ENCODE measurements around the gene TBL1X. TPM values are rescaled to one million over a fixed set of nuclear protein-coding genes. Genes with fewer than 3 reads are reported as not detected.

Gene TBL1X
- total and polyA plus RNA-seq, 2 donors: 6.8 to 11.5 TPM

GRCh38 chrX:9619133-9619532 is 154.3 kb downstream of the TBL1X start:
- DNase-seq (ENCODE audit: low read depth in 6 of 9, low spot score in 9 of 9): no peak
- no peaks in the 10 kb centered on the region for H3K36me3 ChIP-seq (ENCODE audit: control insufficient read depth in 2 of 2, insufficient read depth in 2 of 2, low read length in 1 of 2)
- H3K9me3 ChIP-seq (ENCODE audit: control insufficient read depth in 2 of 2, insufficient read depth in 1 of 2, low read length in 1 of 2): no peaks in the 10 kb centered on the region
- WGBS: 98% methylated on average over 5 of the region's 5 CpGs
- no peaks in the 10 kb centered on the region for H3K4me1 ChIP-seq (ENCODE audit: control insufficient read depth in 2 of 2, insufficient read depth in 2 of 2, low read length in 2 of 2)
- no peaks in the 10 kb centered on the region for H3K27me3 ChIP-seq (ENCODE audit: control insufficient read depth in 2 of 2, insufficient read depth in 1 of 2, low read length in 1 of 2)
- H3K27ac ChIP-seq (ENCODE audit: low read depth in 1 of 2, low read length in 1 of 2): no peak overlapping the region
- H3K4me3 ChIP-seq (ENCODE audit: low read length in 2 of 2): no peak overlapping the region

- Histone ChIP-seq H3K4me3 (ENCODE audit: low read length in 2 of 2) (no peak overlapping the region), H3K4me1 (ENCODE audit: control insufficient read depth in 2 of 2, insufficient read depth in 2 of 2, low read length in 2 of 2) (no peaks in the 10 kb centered on the region), H3K36me3 (ENCODE audit: control insufficient read depth in 2 of 2, insufficient read depth in 2 of 2, low read length in 1 of 2) (no peaks in the 10 kb centered on the region), H3K9me3 (ENCODE audit: control insufficient read depth in 2 of 2, insufficient read depth in 1 of 2, low read length in 1 of 2) (no peaks in the 10 kb centered on the region), H3K27me3 (ENCODE audit: control insufficient read depth in 2 of 2, insufficient read depth in 1 of 2, low read length in 1 of 2) (no peaks in the 10 kb centered on the region), H3K27ac (ENCODE audit: low read depth in 1 of 2, low read length in 1 of 2) (no peak overlapping the region)
- DNase-seq (ENCODE audit: low read depth in 6 of 9, low spot score in 9 of 9): no peak
- 98% methylated on average over 12 of the region's 12 CpGs for WGBS
Observed at GRCh38 chrX:9619581-9619980, 154.7 kb downstream of the TBL1X start.

- Histone ChIP-seq H3K27me3 (ENCODE audit: control insufficient read depth in 2 of 2, insufficient read depth in 1 of 2, low read length in 1 of 2) (no peaks in the 10 kb centered on the region), H3K36me3 (ENCODE audit: control insufficient read depth in 2 of 2, insufficient read depth in 2 of 2, low read length in 1 of 2) (no peaks in the 10 kb centered on the region), H3K27ac (ENCODE audit: low read depth in 1 of 2, low read length in 1 of 2) (no peak overlapping the region), H3K9me3 (ENCODE audit: control insufficient read depth in 2 of 2, insufficient read depth in 1 of 2, low read length in 1 of 2) (no peaks in the 10 kb centered on the region), H3K4me3 (ENCODE audit: low read length in 2 of 2) (no peak overlapping the region), H3K4me1 (ENCODE audit: control insufficient read depth in 2 of 2, insufficient read depth in 2 of 2, low read length in 2 of 2) (no peaks in the 10 kb centered on the region)
- DNase-seq (ENCODE audit: low read depth in 6 of 9, low spot score in 9 of 9): no peak
- 99% methylated on average over 3 of the region's 3 CpGs for WGBS
Observed at GRCh38 chrX:9622128-9622527, 157.3 kb downstream of the TBL1X start.

- Histone ChIP-seq H3K27me3 (ENCODE audit: control insufficient read depth in 2 of 2, insufficient read depth in 1 of 2, low read length in 1 of 2) (no peaks in the 10 kb centered on the region), H3K36me3 (ENCODE audit: control insufficient read depth in 2 of 2, insufficient read depth in 2 of 2, low read length in 1 of 2) (no peaks in the 10 kb centered on the region), H3K4me3 (ENCODE audit: low read length in 2 of 2) (no peak overlapping the region), H3K9me3 (ENCODE audit: control insufficient read depth in 2 of 2, insufficient read depth in 1 of 2, low read length in 1 of 2) (no peaks in the 10 kb centered on the region), H3K27ac (ENCODE audit: low read depth in 1 of 2, low read length in 1 of 2) (no peak overlapping the region), H3K4me1 (ENCODE audit: control insufficient read depth in 2 of 2, insufficient read depth in 2 of 2, low read length in 2 of 2) (no peaks in the 10 kb centered on the region)
- DNase-seq (ENCODE audit: low read depth in 6 of 9, low spot score in 9 of 9): no peak
- 94% methylated on average over 7 of the region's 7 CpGs for WGBS
Observed at GRCh38 chrX:9626379-9626778, 161.5 kb downstream of the TBL1X start.

GRCh38 chrX:9627922-9628321 is 163.1 kb downstream of the TBL1X start:
- no peaks in the 10 kb centered on the region for H3K4me1 ChIP-seq (ENCODE audit: control insufficient read depth in 2 of 2, insufficient read depth in 2 of 2, low read length in 2 of 2)
- WGBS: 86% methylated on average over 1 of the region's 1 CpG
- H3K36me3 ChIP-seq (ENCODE audit: control insufficient read depth in 2 of 2, insufficient read depth in 2 of 2, low read length in 1 of 2): no peaks in the 10 kb centered on the region
- no peaks in the 10 kb centered on the region for H3K9me3 ChIP-seq (ENCODE audit: control insufficient read depth in 2 of 2, insufficient read depth in 1 of 2, low read length in 1 of 2)
- no peak overlapping the region for H3K27ac ChIP-seq (ENCODE audit: low read depth in 1 of 2, low read length in 1 of 2)
- no peak overlapping the region for H3K4me3 ChIP-seq (ENCODE audit: low read length in 2 of 2)
- no peak for DNase-seq (ENCODE audit: low read depth in 6 of 9, low spot score in 9 of 9)
- H3K27me3 ChIP-seq (ENCODE audit: control insufficient read depth in 2 of 2, insufficient read depth in 1 of 2, low read length in 1 of 2): no peaks in the 10 kb centered on the region

GRCh38 chrX:9628779-9629493 is 164.1 kb downstream of the TBL1X start:
- WGBS: 98% methylated on average over 6 of the region's 6 CpGs
- H3K9me3 ChIP-seq (ENCODE audit: control insufficient read depth in 2 of 2, insufficient read depth in 1 of 2, low read length in 1 of 2): no peaks in the 10 kb centered on the region
- no peak overlapping the region for H3K4me3 ChIP-seq (ENCODE audit: low read length in 2 of 2)
- no peaks in the 10 kb centered on the region for H3K27me3 ChIP-seq (ENCODE audit: control insufficient read depth in 2 of 2, insufficient read depth in 1 of 2, low read length in 1 of 2)
- H3K36me3 ChIP-seq (ENCODE audit: control insufficient read depth in 2 of 2, insufficient read depth in 2 of 2, low read length in 1 of 2): no peaks in the 10 kb centered on the region
- no peaks in the 10 kb centered on the region for H3K4me1 ChIP-seq (ENCODE audit: control insufficient read depth in 2 of 2, insufficient read depth in 2 of 2, low read length in 2 of 2)
- no peak for DNase-seq (ENCODE audit: low read depth in 6 of 9, low spot score in 9 of 9)
- H3K27ac ChIP-seq (ENCODE audit: low read depth in 1 of 2, low read length in 1 of 2): no peak overlapping the region

GRCh38 chrX:9634551-9634950 is 169.7 kb downstream of the TBL1X start:
- Histone ChIP-seq H3K36me3 (ENCODE audit: control insufficient read depth in 2 of 2, insufficient read depth in 2 of 2, low read length in 1 of 2) (no peaks in the 10 kb centered on the region), H3K4me1 (ENCODE audit: control insufficient read depth in 2 of 2, insufficient read depth in 2 of 2, low read length in 2 of 2) (no peaks in the 10 kb centered on the region), H3K9me3 (ENCODE audit: control insufficient read depth in 2 of 2, insufficient read depth in 1 of 2, low read length in 1 of 2) (no peaks in the 10 kb centered on the region), H3K4me3 (ENCODE audit: low read length in 2 of 2) (no peak overlapping the region), H3K27me3 (ENCODE audit: control insufficient read depth in 2 of 2, insufficient read depth in 1 of 2, low read length in 1 of 2) (no peaks in the 10 kb centered on the region), H3K27ac (ENCODE audit: low read depth in 1 of 2, low read length in 1 of 2) (no peak overlapping the region)
- DNase-seq (ENCODE audit: low read depth in 6 of 9, low spot score in 9 of 9): no peak
- WGBS: 81% methylated on average over 7 of the region's 7 CpGs

GRCh38 chrX:9635368-9635767 is 170.5 kb downstream of the TBL1X start:
- H3K36me3 ChIP-seq (ENCODE audit: control insufficient read depth in 2 of 2, insufficient read depth in 2 of 2, low read length in 1 of 2): no peaks in the 10 kb centered on the region
- no peaks in the 10 kb centered on the region for H3K4me1 ChIP-seq (ENCODE audit: control insufficient read depth in 2 of 2, insufficient read depth in 2 of 2, low read length in 2 of 2)
- H3K27me3 ChIP-seq (ENCODE audit: control insufficient read depth in 2 of 2, insufficient read depth in 1 of 2, low read length in 1 of 2): no peaks in the 10 kb centered on the region
- DNase-seq (ENCODE audit: low read depth in 6 of 9, low spot score in 9 of 9): no peak
- H3K9me3 ChIP-seq (ENCODE audit: control insufficient read depth in 2 of 2, insufficient read depth in 1 of 2, low read length in 1 of 2): no peaks in the 10 kb centered on the region
- H3K4me3 ChIP-seq (ENCODE audit: low read length in 2 of 2): no peak overlapping the region
- 91% methylated on average over 4 of the region's 4 CpGs for WGBS
- H3K27ac ChIP-seq (ENCODE audit: low read depth in 1 of 2, low read length in 1 of 2): no peak overlapping the region

- Histone ChIP-seq H3K4me3 (ENCODE audit: low read length in 2 of 2) (no peak overlapping the region), H3K27me3 (ENCODE audit: control insufficient read depth in 2 of 2, insufficient read depth in 1 of 2, low read length in 1 of 2) (no peaks in the 10 kb centered on the region), H3K27ac (ENCODE audit: low read depth in 1 of 2, low read length in 1 of 2) (no peak overlapping the region), H3K9me3 (ENCODE audit: control insufficient read depth in 2 of 2, insufficient read depth in 1 of 2, low read length in 1 of 2) (no peaks in the 10 kb centered on the region), H3K36me3 (ENCODE audit: control insufficient read depth in 2 of 2, insufficient read depth in 2 of 2, low read length in 1 of 2) (no peaks in the 10 kb centered on the region), H3K4me1 (ENCODE audit: control insufficient read depth in 2 of 2, insufficient read depth in 2 of 2, low read length in 2 of 2) (no peaks in the 10 kb centered on the region)
- no peak for DNase-seq (ENCODE audit: low read depth in 6 of 9, low spot score in 9 of 9)
- WGBS: 93% methylated on average over 4 of the region's 4 CpGs
Observed at GRCh38 chrX:9635803-9636202, 170.9 kb downstream of the TBL1X start.
